HCEC 1CT (cell line): ENCODE data around the gene LNX2.

Source experiments
- DNase-seq: peaks from one replicate; pipeline ENCODE4 v3.0.0-alpha.2; 2017

The LNX2 gene

GRCh38 chr13:27556109-27556508 is 64.2 kb downstream of the LNX2 start:
- DNase-seq: peak; percentile 43

GRCh38 chr13:27551562-27551961 is 68.8 kb downstream of the LNX2 start:
- DNase-seq: no peak

GRCh38 chr13:27549406-27549981 is 70.8 kb downstream of the LNX2 start:
- DNase-seq: no peak

GRCh38 chr13:27542220-27542619 is 78.1 kb downstream of the LNX2 start:
- no peak for DNase-seq

GRCh38 chr13:27541386-27541785 is 78.9 kb downstream of the LNX2 start:
- DNase-seq: peak; percentile 8

GRCh38 chr13:27536361-27537101 is 83.8 kb downstream of the LNX2 start:
- DNase-seq: no peak

GRCh38 chr13:27535546-27535945 is 84.8 kb downstream of the LNX2 start:
- DNase-seq: no peak

- DNase-seq: no peak
Measured at GRCh38 chr13:27534981-27535380, 85.3 kb downstream of the LNX2 start.

- DNase-seq: no peak
Measured at GRCh38 chr13:27534108-27534980, 86.0 kb downstream of the LNX2 start.

GRCh38 chr13:27533155-27533643 is 87.1 kb downstream of the LNX2 start:
- DNase-seq: peak; percentile 70

- DNase-seq: no peak
Measured at GRCh38 chr13:27528908-27529307, 91.4 kb downstream of the LNX2 start.

- no peak for DNase-seq
Measured at GRCh38 chr13:27526516-27526915, 93.8 kb downstream of the LNX2 start.

GRCh38 chr13:27524981-27525975 is 95.1 kb downstream of the LNX2 start:
- DNase-seq: no peak

GRCh38 chr13:27523346-27524073 is 96.8 kb downstream of the LNX2 start:
- no peak for DNase-seq

GRCh38 chr13:27522847-27523246 is 97.5 kb downstream of the LNX2 start:
- no peak for DNase-seq

- no peak for DNase-seq
Measured at GRCh38 chr13:27516103-27516502, 104.2 kb downstream of the LNX2 start.

GRCh38 chr13:27510082-27510481 is 110.2 kb downstream of the LNX2 start:
- no peak for DNase-seq

GRCh38 chr13:27508802-27509201 is 111.5 kb downstream of the LNX2 start:
- DNase-seq: no peak

- no peak for DNase-seq
Measured at GRCh38 chr13:27505792-27506191, 114.5 kb downstream of the LNX2 start.

- no peak for DNase-seq
Measured at GRCh38 chr13:27504868-27505194, 115.5 kb downstream of the LNX2 start.

GRCh38 chr13:27504128-27504867 is 116.0 kb downstream of the LNX2 start:
- DNase-seq: no peak
